GM21529 (cell line): Measurements from ENCODE around the gene TENM3.
A peak's percentile ranks its signal among the peaks of the same experiment; 100 is the strongest.

Experiments used
- ATAC-seq: cut with Tn5 transposase; IDR thresholded peaks from one replicate; pipeline ENCODE4 v1.9.1; 2021; ENCODE audit not compliant: unreplicated experiment

TENM3 gene

GRCh38 chr4:182496408-182496807 is 253.2 kb downstream of the TENM3 start:
- ATAC-seq: no peak

- no peak for ATAC-seq
Measured at GRCh38 chr4:182502064-182502463, 258.9 kb downstream of the TENM3 start.

DNA sequence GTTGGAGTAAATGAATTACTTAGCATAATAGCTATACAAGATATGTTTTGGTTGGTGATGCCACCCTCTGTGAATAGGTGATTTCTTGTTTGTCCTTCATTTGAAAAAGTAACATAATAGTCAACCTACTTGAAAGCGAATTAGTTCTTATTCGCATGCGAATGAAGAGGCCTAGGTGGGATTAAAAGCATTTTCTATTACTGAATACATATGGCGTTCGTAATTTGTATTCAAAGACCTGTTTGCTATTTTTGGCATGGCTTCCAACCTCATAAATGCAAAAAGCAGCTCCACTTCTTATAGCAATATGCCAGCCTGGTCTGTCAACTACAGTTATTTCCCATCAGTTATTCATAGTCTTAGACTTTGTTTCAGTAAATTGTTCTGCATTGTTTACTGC is 261.3 kb downstream of the TENM3 start:
- ATAC-seq: no peak

- no peak for ATAC-seq
Measured at GRCh38 chr4:182507805-182508204, 264.6 kb downstream of the TENM3 start.

DNA sequence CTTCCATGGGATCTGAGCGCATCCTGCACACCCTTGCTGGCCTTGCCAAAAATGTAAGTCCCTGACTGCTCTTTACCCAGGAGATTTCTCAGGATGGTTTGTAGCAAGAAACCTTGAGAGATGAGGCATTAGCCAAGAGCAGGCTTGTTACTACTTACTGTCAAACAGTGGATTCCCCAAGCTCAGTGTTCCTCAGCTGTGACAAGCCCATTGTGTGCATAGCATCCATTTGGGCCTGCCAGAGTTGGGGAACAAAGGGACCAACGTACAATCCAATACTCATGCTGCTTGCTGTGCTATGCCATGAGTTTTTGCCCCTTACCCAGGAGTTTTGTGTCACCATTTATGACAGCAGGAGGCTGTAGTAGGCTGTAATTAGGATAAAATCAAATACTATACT is 267.6 kb downstream of the TENM3 start:
- ATAC-seq: no peak

DNA sequence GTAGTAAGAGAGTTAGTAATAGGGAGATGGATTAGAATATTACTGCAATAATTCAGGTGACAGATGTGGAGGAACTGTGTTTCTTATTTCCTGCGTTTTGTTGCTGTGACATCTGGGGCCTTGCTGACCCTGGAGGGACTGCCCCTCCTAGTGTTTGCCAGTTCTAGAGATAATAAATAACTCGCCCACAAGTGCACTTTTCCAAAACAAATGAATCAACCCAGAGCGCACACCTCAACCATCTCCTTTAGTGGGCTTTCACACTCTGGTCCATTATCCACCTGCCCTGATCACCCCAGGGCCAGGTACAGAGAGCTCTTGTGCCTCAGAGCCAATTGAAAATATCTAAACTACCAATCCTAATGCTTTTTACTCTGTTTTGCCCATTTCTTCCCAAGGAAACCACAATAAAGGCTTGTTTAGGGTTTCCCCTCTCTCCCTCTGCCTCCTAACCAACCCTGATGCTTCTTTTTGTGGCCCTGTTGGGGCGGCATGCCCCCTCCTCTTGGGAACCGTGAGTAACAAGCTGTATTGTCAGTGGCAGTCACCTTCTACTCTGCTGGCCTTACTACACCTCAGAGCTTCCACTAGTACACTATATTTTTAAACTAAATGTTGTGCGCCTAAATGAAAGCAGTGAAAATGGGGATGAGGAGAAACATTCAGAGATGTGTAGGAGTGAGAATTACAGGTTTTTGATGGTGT is 270.5 kb downstream of the TENM3 start:
- ATAC-seq: peak; percentile 84

GRCh38 chr4:182518421-182518820 is 275.2 kb downstream of the TENM3 start:
- ATAC-seq: no peak

DNA sequence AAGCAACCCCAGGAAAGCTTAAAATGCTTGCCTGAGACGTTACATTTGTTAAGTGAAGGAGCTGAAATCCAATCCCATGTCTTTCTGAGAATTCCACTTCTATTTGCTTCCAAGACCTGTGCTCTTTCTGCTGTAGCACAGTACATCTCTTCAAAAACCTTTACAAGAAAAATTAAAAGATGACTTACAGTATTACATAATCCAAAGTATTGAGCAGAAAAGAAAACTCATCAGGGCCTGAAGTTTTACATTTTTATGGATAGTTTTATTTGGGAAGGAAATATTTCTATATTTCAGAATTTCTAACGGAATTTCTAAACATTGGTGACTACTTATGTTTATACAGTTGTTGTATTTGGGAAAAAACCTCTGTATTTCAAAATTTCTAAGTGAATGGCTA is 276.3 kb downstream of the TENM3 start:
- ATAC-seq: no peak

DNA sequence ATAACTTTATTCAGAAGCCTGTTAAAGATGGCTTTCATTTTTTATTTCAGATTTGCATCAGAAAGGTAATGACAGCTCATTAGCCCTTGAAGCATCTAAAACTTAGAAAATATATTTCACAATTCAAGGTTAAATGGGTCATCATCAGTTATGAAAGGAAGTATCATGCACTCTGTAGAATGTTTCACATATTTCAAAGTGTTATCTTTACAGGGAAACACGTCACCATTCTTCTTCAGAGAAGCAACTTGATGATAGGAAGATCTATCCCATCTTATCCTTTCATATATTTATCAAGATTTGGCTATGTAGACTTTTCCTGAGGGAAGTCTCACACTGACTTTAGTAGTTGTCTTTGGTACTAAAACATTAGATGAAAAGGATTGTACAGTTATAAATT is 277.8 kb downstream of the TENM3 start:
- no peak for ATAC-seq

GRCh38 chr4:182528819-182529218 is 285.6 kb downstream of the TENM3 start:
- no peak for ATAC-seq

DNA sequence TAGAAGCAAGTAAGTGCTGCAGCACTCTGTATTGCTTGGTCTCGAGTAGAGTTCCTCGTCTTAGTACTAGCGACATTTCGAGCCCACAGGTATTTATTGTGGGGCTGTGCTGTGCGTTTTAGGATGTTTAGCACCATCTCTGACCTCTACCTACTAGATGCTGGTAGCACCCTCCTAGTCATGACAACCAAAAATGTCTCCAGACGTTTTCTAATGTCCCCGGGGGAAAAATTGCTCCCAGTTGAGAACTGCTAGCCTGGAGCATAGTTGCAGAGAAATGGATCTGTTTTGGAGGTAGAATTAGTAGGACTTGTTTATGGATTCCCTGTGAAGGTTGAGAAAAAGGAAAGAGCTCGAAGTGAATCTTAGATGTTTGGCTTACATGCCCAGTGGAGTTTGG is 287.2 kb downstream of the TENM3 start:
- no peak for ATAC-seq

DNA sequence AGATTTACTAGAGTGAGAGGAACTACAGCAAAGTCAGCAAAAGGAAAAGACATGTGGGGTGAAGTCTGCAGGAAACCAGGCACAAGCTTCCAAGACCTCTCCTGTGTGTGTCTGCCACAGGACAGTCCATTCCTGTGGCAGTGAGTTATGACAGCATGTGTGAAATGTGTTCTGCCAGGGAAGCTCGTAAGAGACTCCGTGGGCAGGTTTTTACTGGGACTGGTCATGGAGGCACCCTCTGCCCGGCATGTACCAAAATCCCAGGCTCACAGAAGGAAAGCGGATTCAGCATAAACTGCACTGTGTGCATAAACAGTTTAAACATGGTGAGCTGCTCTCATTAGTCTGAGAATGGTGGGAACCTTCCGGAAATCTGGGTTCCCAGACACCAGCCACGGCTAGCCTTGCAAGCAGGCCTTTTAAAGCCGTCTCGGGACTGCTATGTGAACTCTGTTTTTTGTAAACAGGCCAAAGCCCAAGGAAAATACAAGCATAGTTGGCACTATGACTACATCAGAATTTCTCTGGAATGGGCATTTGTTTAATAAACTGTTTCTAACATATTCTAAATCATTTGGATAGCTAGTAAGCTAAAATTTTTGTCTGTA is 288.5 kb downstream of the TENM3 start:
- no peak for ATAC-seq

DNA sequence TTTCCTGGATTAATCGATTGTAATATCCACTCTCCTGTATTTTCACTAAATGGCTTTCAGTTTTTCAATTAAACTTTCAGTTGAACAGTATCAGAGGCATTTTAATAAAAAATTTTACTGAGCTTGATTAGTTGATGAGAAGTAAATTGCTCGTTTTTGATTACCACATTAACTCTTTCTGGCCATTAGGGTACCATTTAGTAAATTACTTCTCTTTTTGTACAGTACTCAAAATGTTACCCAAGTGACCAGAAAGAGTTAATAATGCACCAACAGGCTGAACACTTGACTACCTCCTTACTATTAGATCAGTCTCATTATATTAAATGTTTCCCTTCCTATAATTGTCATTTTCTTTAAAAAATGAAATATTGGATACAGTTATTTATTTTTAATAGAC is 289.2 kb downstream of the TENM3 start:
- ATAC-seq: no peak

- ATAC-seq: no peak
Measured at GRCh38 chr4:182533964-182534363, 290.8 kb downstream of the TENM3 start.

DNA sequence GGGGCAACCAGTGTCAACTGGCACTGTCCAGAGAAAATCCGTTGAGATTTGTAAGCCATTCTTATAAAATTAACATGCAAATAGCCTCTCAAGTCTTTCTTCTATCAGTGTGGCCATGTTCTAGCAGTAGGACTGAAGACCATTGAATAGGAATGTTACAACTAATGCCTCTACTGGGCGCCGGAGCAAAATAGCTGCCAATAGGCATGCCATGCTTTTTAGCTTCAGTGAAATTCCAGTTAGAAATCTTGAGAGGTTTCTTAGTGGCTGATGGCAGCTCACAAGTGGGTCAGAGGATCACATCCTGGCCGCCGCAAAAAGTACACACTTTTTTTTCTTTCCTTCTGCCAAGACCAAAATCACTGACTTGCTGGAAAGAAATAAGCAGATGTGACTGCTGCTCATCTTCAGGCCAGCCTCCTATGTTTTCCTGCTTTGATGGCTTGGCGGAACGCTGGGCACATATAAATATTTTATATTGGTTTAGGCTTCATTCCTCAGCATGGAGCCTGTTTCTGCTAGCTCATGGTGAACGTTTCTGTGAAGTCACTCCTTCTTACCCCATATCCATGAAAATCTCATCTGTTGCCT is 293.1 kb downstream of the TENM3 start:
- ATAC-seq: no peak

GRCh38 chr4:182537031-182537795 is 294.0 kb downstream of the TENM3 start:
- no peak for ATAC-seq

- ATAC-seq: no peak
Measured at GRCh38 chr4:182538031-182538430, 294.8 kb downstream of the TENM3 start.

- no peak for ATAC-seq
Measured at GRCh38 chr4:182540496-182540895, 297.3 kb downstream of the TENM3 start.

DNA sequence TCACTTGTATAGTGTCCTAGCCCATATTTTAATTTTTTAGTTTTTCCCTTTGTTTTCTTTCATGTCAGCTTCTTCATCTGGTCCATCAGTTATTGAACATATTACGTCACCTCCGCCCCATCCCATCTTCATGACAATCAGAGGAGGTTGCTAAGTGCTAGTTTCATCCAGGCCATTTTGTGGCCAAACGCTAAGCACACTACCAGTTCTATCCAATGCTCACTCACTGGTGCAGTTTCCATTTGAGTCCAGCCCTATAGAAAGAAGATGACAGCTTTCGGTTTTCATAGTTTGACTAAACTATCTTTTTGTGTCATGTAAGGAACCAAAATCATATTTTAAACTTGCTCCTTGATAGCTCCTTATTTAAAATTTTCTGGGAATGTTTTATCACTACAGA is 304.2 kb downstream of the TENM3 start:
- peak; percentile 100 for ATAC-seq

DNA sequence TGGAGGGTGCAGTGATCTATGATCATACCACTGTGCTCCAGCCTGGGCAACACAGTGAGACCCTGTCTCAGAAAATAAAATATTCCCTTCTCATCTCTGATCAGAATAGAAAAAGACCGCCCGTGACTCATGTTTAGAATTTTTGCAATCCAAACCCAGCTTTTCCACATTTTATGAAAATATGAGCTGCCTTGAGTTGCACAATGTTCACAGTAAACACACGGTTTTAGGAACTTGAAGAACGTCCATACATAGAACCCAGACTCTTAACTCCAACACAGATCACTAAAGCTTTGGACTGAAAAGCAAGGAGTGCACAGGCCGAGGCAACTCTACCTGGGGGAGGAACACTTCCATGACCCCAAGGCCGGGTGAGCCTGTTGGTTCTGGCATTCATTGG is 305.0 kb downstream of the TENM3 start:
- ATAC-seq: no peak

DNA sequence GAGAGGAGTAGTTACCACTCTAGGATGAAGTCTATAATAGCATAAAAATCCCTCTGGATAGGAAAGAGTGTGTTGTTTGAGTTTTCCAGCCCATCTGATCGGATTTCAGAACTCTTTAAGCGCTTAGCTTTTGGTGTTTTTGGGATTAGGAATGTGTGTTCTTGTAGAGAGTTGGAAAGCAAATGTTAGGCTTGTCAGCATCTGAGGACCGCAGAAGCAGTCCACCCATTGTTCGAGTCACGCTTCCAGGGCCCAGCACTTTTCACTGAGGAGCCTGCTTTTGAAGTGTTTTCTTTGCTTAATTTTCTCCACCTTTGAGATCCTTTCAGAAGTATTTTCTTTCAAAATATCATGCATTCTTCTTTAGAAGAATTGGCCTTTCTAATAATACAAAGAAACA is 306.2 kb downstream of the TENM3 start:
- ATAC-seq: no peak

GRCh38 chr4:182552948-182553347 is 309.7 kb downstream of the TENM3 start:
- ATAC-seq: no peak
